Calu3 (cell line): ENCODE data around the gene HLX. TPM values are rescaled to one million over a fixed set of nuclear protein-coding genes. Genes with fewer than 3 reads are reported as not detected.

ENCODE experiments used
- BruUV-seq: library from RNA; stranded (reverse); fragments of 400-500 nt; replicated peaks from 2 replicates; lab custom pipeline; 2021; lab: Mats Ljungman, UMichigan
- CTCF ChIA-PET: fragments of 300-600 bp; sonication (Branson Sonifier 250); formaldehyde crosslinking; loops from one replicate; lab custom pipeline; 2022; ENCODE audit warnings: antibody characterized with exemption; lab: Charles Lee
- DNase-seq: peaks from one replicate; pipeline ENCODE4 v3.0.0; 2022
- H3K27ac Mint-ChIP-seq: one replicate; pipeline ENCODE4 v1.8.0; 2022; ENCODE audit warnings: mixed read lengths; ENCODE audit not compliant: unreplicated experiment
- H3K27me3 Mint-ChIP-seq: one replicate; pipeline ENCODE4 v1.8.0; 2022; ENCODE audit warnings: mixed read lengths; ENCODE audit not compliant: unreplicated experiment
- H3K36me3 Mint-ChIP-seq: one replicate; pipeline ENCODE4 v1.8.0; 2022; ENCODE audit warnings: mild to moderate bottlenecking, moderate library complexity, mixed read lengths; ENCODE audit not compliant: insufficient read depth, unreplicated experiment
- H3K4me1 Mint-ChIP-seq: one replicate; pipeline ENCODE4 v1.8.0; 2022; ENCODE audit warnings: mild to moderate bottlenecking, low read depth, mixed read lengths; ENCODE audit not compliant: unreplicated experiment
- H3K4me3 Mint-ChIP-seq: one replicate; pipeline ENCODE4 v1.8.0; 2022; ENCODE audit warnings: mild to moderate bottlenecking, low read depth, moderate library complexity, mixed read lengths; ENCODE audit not compliant: unreplicated experiment
- H3K9me3 Mint-ChIP-seq: one replicate; pipeline ENCODE4 v1.8.0; 2022; ENCODE audit warnings: low read depth, mixed read lengths; ENCODE audit not compliant: unreplicated experiment
- CTCF ChIP-seq: fragments of 200-600 bp; IDR thresholded peaks from one replicate; pipeline ENCODE4 v1.8.0; 2022; ENCODE audit warnings: antibody characterized with exemption; ENCODE audit not compliant: unreplicated experiment
- intact Hi-C: fragments of 100-400 bp; cut with micrococcal nuclease; formaldehyde crosslinking; loops from one replicate; pipeline ENCODE4 v1.10.0; 2022; ENCODE audit not compliant: unreplicated experiment
- total RNA-seq: library from RNA; stranded (reverse); gene quantifications from 2 replicates; pipeline ENCODE4 v1.2.3, GENCODE V29; 2022

Gene HLX
- total RNA-seq, 1 experiment from 2014 or later = 0.09 TPM

GRCh38 chr1:220879509-220880361 lies 492 bp downstream of the HLX start:
- intact Hi-C loops = loop anchor here (1.0 to 10.0 kb wide), 2 partner anchors 324 to 1575 kb away; no protein-coding TSS in a partner anchor
- peaks cover 17% of the 10 kb centered on the region for H3K36me3 Mint-ChIP-seq
- H3K4me1 Mint-ChIP-seq = no peaks in the 10 kb centered on the region
- H3K9me3 Mint-ChIP-seq = no peaks in the 10 kb centered on the region
- CTCF ChIA-PET = no interaction called here
- H3K27ac Mint-ChIP-seq = no peak overlapping the region
- TF ChIP-seq CTCF = no peak
- DNase-seq = peak; percentile 53
- H3K4me3 Mint-ChIP-seq = peak overlapping the region; percentile 83
- H3K27me3 Mint-ChIP-seq = peaks cover 45% of the 10 kb centered on the region
- no TSS peak for BruUV-seq

- Mint-ChIP-seq H3K36me3 (peaks cover 17% of the 10 kb centered on the region), H3K9me3 (no peaks in the 10 kb centered on the region), H3K4me1 (no peaks in the 10 kb centered on the region), H3K4me3 (peak overlapping the region; percentile 83), H3K27me3 (peaks cover 47% of the 10 kb centered on the region), H3K27ac (no peak overlapping the region)
- no peak for DNase-seq
- CTCF ChIA-PET = no interaction called here
- TF ChIP-seq CTCF = no peak
- intact Hi-C loops = no loop called here
- BruUV-seq = no TSS peak
Observed at GRCh38 chr1:220880362-220880670, 1.1 kb downstream of the HLX start.

GRCh38 chr1:220880726-220881506 lies 1.7 kb downstream of the HLX start:
- no peak for DNase-seq
- no TSS peak for BruUV-seq
- H3K27ac Mint-ChIP-seq = no peak overlapping the region

More at GRCh38 chr1:220880726-220881506, 1.7 kb downstream of the HLX start:
- H3K9me3 Mint-ChIP-seq = no peaks in the 10 kb centered on the region
- intact Hi-C loops = no loop called here
- H3K27me3 Mint-ChIP-seq = peaks cover 47% of the 10 kb centered on the region
- H3K4me3 Mint-ChIP-seq = peak overlapping the region; percentile 83
- H3K36me3 Mint-ChIP-seq = peaks cover 17% of the 10 kb centered on the region
- no peaks in the 10 kb centered on the region for H3K4me1 Mint-ChIP-seq
- no peak for TF ChIP-seq CTCF
- CTCF ChIA-PET = interaction anchor here (0.8 kb wide), 1 partner anchor 311 kb away, joined by 7 read pairs; no protein-coding TSS in a partner anchor
